H7 (cell line): ENCODE results near the gene GNAI2. TPM values are rescaled to one million over a fixed set of nuclear protein-coding genes. Genes with fewer than 3 reads are reported as not detected.
A peak's percentile ranks its signal among the peaks of the same experiment; 100 is the strongest.
"Not testable (repeated sequence)": the region's sequence is repeated elsewhere in the genome, so short reads cannot be mapped to it uniquely, and the experiment has no call there.

Experiments used
- DNase-seq: peaks from one replicate; pipeline ENCODE4 v3.0.0; 2012
- H3K27me3 ChIP-seq: 2 replicates; pipeline ENCODE4 v1.6.0; 2011; ENCODE audit warnings: mild to moderate bottlenecking, low read length; ENCODE audit not compliant: control insufficient read depth, insufficient read depth
- H3K36me3 ChIP-seq: replicated peaks from 2 replicates; pipeline ENCODE4 v1.5.1; 2011; ENCODE audit warnings: low read length; ENCODE audit not compliant: control insufficient read depth, insufficient read depth
- H3K4me3 ChIP-seq: 2 replicates; pipeline ENCODE4 v1.5.1; 2011; ENCODE audit warnings: low read depth, mild to moderate bottlenecking, control low read depth, low read length, moderate library complexity; ENCODE audit not compliant: insufficient read depth
- total RNA-seq: library from RNA; depleted of rRNA; stranded (reverse); fragments of >200 nt; shearing (Covaris generic); gene quantifications from 2 replicates; pipeline ENCODE4 v1.2.3, GENCODE V29; 2014

GNAI2 gene
- total RNA-seq, 1 experiment from 2014 or later = 246 TPM

GRCh38 chr3:50201573-50202315 lies 34.3 kb upstream of the GNAI2 start:
- Histone ChIP-seq H3K27me3 (peaks cover 27% of the 10 kb centered on the region), H3K4me3 (no peak overlapping the region), H3K36me3 (no peaks in the 10 kb centered on the region)
- peak; percentile 80 for DNase-seq

DNA sequence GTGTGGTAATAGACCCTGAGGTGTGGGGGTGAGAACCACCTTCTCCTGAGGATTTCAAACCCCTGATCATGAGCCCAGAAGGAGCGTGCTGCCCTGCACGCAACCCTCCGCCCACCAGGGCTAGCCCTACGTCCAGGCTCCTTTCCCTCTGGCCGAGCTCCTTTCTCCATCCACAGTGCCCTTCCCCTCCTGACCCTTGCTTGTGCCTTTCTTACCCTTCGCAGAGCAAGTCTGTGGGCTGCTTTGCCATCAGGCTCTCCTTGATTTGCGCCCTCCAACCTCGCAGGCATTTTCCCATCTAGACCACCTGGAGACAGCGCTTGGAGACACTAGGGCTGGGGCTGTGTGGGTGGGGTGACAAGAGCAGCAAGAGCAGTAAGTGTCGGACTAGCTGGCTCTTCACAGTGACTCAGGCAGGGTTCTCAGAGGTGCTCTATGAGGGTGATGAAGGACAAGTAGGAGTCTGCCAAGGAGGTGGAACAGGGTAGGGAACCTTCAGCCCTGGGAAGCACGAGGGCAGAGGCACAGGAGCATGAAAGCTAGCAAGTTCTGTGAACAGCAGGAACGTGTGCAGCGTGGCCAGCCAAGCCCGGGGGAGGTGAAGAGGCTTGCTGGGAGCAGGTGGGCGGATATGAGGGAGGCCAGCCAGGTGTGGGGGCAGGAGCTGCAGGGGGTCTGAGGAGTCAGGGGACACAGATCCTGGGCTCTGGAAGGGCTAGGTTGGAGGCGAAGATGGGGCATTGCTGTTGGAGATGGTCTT lies 33.5 kb upstream of the GNAI2 start:
- Histone ChIP-seq H3K27me3 (peaks cover 28% of the 10 kb centered on the region), H3K4me3 (no peak overlapping the region), H3K36me3 (no peaks in the 10 kb centered on the region)
- no peak for DNase-seq

DNA sequence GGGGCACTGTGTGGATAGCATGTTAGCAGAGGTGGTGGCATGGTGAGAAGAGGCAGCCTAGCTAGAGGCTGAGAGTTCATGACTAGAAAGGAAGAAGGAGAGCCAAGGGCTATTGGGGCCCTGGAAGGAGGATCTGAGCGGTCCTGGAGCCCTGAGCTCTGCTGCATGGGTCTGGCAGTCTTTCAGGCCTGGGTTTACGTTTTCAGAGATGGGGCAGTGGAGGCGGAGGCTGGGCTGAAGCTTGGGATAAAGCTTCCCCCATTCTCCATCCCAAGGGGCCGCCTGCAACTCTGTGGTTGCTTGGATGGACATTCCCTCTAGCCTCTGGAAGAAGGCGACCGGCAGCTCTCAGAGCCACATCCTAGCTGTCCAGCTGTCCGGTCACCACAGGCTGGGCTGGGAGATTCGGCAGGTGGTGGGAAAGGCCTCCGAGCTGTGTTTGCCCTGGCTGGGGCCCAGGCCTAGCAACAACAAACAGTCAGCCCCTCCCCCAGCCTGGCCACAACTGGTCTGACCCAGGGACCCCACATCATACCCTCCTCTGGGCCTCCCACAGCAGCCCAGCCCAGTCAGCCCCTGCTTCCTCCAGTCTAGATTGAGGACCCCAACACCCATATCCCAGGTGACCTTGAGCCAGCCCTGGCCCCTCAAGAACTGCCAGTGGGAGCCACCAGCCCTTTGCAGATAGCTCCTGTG lies 32.7 kb upstream of the GNAI2 start:
- H3K36me3 ChIP-seq = no peaks in the 10 kb centered on the region
- H3K4me3 ChIP-seq = no peak overlapping the region
- no peak for DNase-seq
- peaks cover 28% of the 10 kb centered on the region for H3K27me3 ChIP-seq

DNA sequence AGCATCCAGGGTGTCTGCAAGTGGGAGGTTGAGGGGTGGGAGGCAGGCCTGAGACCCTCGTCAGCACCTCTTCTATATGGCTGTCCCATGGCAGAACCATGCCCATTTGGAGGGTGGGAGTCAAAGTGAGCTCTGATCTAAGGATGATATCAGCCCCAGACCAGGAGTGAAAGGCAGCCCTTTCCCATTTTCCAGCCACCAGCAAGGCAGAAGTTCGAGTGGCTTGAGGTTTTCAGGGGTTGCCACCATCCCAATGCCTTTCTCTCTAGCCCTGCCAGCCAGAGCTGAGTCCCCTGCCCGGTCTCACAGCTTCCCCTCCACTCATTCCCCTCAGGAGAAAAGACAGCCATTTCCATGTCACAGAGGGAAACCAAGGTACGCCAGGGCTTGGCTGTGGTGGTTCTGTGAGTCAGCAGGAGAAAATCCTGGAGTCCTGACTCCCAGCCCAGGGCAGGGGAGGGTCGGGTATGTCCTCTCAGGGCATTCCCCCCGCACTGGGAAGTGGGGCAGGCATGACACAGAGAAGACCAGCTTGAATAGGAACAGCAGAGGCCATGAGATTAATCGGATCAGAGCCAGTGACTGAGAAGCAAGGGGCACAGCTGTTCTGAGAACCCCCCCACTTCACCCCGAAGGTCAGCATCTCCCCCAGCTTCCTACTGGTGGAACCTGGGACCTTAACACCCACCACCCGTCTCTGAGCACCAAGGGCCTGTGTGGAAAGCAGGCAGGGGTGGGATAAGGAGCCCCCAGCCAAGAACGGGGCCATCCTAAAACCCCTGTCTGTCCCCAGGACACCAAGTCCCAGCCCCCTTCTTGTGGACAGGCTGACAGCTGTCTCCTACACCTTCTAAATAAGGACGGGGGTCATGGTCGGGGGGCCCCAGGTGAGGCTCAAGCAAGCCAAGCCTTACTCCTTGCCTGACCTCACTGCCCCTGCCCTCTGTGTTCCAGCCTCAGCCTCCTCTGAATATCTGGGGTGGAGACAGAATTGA lies 31.9 kb upstream of the GNAI2 start:
- Histone ChIP-seq H3K4me3 (no peak overlapping the region), H3K36me3 (no peaks in the 10 kb centered on the region), H3K27me3 (peaks cover 28% of the 10 kb centered on the region)
- no peak for DNase-seq

- DNase-seq = peak; percentile 99
- Histone ChIP-seq H3K4me3 (peak within 1 kb of the TSS; percentile 57), H3K36me3 (no peaks in the 10 kb centered on the region), H3K27me3 (peaks cover 28% of the 10 kb centered on the region)
Observed at GRCh38 chr3:50204804-50205412, 31.1 kb upstream of the GNAI2 start, which contains the start of gene SLC38A3. Gene SLC38A3, plus strand, starts transcription at chr3:50205271. Its CDS starts 8,929 bp downstream, at chr3:50214200.

GRCh38 chr3:50205413-50206276 lies 30.4 kb upstream of the GNAI2 start:
- Histone ChIP-seq H3K4me3 (peak overlapping the region; percentile 57), H3K27me3 (peaks cover 28% of the 10 kb centered on the region), H3K36me3 (no peaks in the 10 kb centered on the region)
- DNase-seq = peak; percentile 95

GRCh38 chr3:50207359-50208042 lies 28.5 kb upstream of the GNAI2 start:
- Histone ChIP-seq H3K4me3 (no peak overlapping the region), H3K27me3 (peaks cover 28% of the 10 kb centered on the region), H3K36me3 (no peaks in the 10 kb centered on the region)

GRCh38 chr3:50208677-50209344 lies 27.2 kb upstream of the GNAI2 start:
- Histone ChIP-seq H3K4me3 (no peak overlapping the region), H3K27me3 (peaks cover 27% of the 10 kb centered on the region), H3K36me3 (no peaks in the 10 kb centered on the region)
- DNase-seq = no peak

More at GRCh38 chr3:50207359-50208042, 28.5 kb upstream of the GNAI2 start:
- no peak for DNase-seq

- Histone ChIP-seq H3K4me3 (no peak overlapping the region), H3K27me3 (peaks cover 17% of the 10 kb centered on the region), H3K36me3 (no peaks in the 10 kb centered on the region)
- DNase-seq = no peak
Observed at GRCh38 chr3:50210176-50210509, 25.9 kb upstream of the GNAI2 start.

DNA sequence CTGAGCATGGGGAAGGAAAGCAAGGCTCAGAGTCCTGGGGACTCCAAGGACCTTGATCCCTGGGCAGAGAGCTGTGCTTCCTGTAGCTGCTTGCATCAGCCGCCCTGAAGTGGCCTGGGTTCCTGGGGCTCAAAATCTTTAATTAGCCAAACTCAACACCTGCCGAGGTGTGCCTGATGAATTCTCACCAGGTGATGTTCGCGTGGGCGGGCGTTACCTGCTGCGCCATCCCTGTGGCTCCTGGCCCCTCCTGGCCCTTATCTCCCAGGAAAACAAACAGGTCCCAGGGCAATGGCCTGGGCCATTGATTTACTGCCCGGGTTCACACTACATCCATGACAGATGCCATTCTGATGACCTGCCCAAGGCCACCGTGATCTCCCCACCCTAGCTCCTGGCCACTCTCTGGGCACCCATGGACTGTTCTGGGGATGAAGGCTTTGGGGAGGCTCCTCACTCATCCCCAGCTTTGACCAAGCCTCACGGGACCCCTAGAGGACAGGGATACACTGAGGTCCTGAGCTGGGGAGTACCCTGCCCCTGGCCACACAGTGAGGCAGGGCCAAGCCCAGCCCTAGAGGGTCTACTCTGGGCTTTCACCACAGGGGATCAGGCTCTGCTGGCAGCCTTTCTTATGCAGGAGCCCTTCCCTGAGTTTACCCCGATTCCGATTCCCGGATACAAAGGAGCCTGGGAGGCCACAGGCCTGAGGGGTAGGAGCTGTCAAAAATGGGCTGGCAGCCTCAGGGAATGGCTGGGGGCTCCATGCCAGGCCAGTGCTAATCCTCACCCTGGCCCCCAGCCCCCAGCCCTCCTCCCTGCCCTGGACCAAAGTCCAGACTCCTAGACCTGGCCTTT lies 25.3 kb upstream of the GNAI2 start:
- peak; percentile 90 for DNase-seq
- peaks cover 11% of the 10 kb centered on the region for H3K27me3 ChIP-seq
- no peaks in the 10 kb centered on the region for H3K36me3 ChIP-seq
- H3K4me3 ChIP-seq = no peak overlapping the region

GRCh38 chr3:50211368-50211717 lies 24.7 kb upstream of the GNAI2 start:
- not testable (repeated sequence) for H3K36me3 ChIP-seq, H3K27me3 ChIP-seq, H3K4me3 ChIP-seq, DNase-seq
